Caco-2 (cell line): Measurements from ENCODE around the gene COMMD10. TPM values are rescaled to one million over a fixed set of nuclear protein-coding genes. Genes with fewer than 3 reads are reported as not detected.

Source experiments
- BruUV-seq: library from RNA; stranded (reverse); fragments of 400-500 nt; replicated peaks from 2 replicates; lab custom pipeline; 2021; lab: Mats Ljungman, UMichigan
- CTCF ChIA-PET: fragments of 300-600 bp; sonication (Branson Sonifier 250); formaldehyde crosslinking; loops from one replicate; lab custom pipeline; 2022; ENCODE audit warnings: antibody characterized with exemption; lab: Charles Lee
- POLR2A ChIA-PET: fragments of 300-600 bp; sonication (Branson Sonifier 250); formaldehyde crosslinking; loops from one replicate; lab custom pipeline; 2022; ENCODE audit warnings: antibody characterized with exemption; lab: Charles Lee
- DNase-seq, 2 experiments: peaks; one replicate each; pipeline versions ENCODE4 v3.0.0 to v3.0.0-alpha.2; 2020 to 2022
- H3K27me3 ChIP-seq: replicated peaks from 2 replicates; pipeline ENCODE4 v1.6.0; 2011; ENCODE audit warnings: low read length; ENCODE audit not compliant: control insufficient read depth, insufficient read depth
- H3K36me3 ChIP-seq: 2 replicates; pipeline ENCODE4 v1.5.1; 2011; ENCODE audit warnings: low read length; ENCODE audit not compliant: control insufficient read depth, insufficient read depth
- H3K4me1 ChIP-seq: fragments of 250-450 bp; sonication (Bioruptor Pico); 2 replicates; pipeline ENCODE4 v1.5.1; 2020; ENCODE audit warnings: mild to moderate bottlenecking
- H3K4me3 ChIP-seq: 2 replicates; pipeline ENCODE4 v1.5.1; 2011; ENCODE audit warnings: low read depth, mild to moderate bottlenecking, control low read depth, low read length
- H3K9me3 ChIP-seq: fragments of 250-450 bp; sonication (Bioruptor Pico); 2 replicates; pipeline ENCODE4 v1.5.1; 2020; ENCODE audit warnings: mild to moderate bottlenecking, moderate library complexity
- H3K27ac Mint-ChIP-seq: one replicate; pipeline ENCODE4 v1.8.0; 2022; ENCODE audit warnings: mixed read lengths; ENCODE audit not compliant: unreplicated experiment
- H3K27me3 Mint-ChIP-seq: one replicate; pipeline ENCODE4 v1.8.0; 2022; ENCODE audit warnings: mixed read lengths; ENCODE audit not compliant: insufficient read depth, unreplicated experiment
- H3K36me3 Mint-ChIP-seq: one replicate; pipeline ENCODE4 v1.8.0; 2022; ENCODE audit warnings: mild to moderate bottlenecking, mixed read lengths; ENCODE audit not compliant: insufficient read depth, unreplicated experiment
- H3K4me1 Mint-ChIP-seq: one replicate; pipeline ENCODE4 v1.8.0; 2022; ENCODE audit warnings: low read depth, mixed read lengths; ENCODE audit not compliant: unreplicated experiment
- H3K4me3 Mint-ChIP-seq: one replicate; pipeline ENCODE4 v1.8.0; 2022; ENCODE audit warnings: mild to moderate bottlenecking, moderate library complexity, mixed read lengths; ENCODE audit not compliant: unreplicated experiment
- H3K9me3 Mint-ChIP-seq: one replicate; pipeline ENCODE4 v1.8.0; 2022; ENCODE audit warnings: mixed read lengths; ENCODE audit not compliant: unreplicated experiment
- intact Hi-C: fragments of 100-400 bp; cut with micrococcal nuclease; formaldehyde crosslinking; loops from one replicate; pipeline ENCODE4 v1.10.0; 2022; ENCODE audit not compliant: unreplicated experiment
- total RNA-seq: library from RNA; stranded (reverse); gene quantifications from 2 replicates; pipeline ENCODE4 v1.2.3, GENCODE V29; 2022
- TF ChIP-seq, protein P1 (sequence below), 2 experiments: fragments of 200-600 bp in 1 of 2; IDR thresholded peaks; 1 replicate in 1 of 2; 2 replicates in 1 of 2; pipeline versions ENCODE4 v1.5.1 to v1.8.0; 2011 to 2022; ENCODE audit warnings: antibody characterized with exemption in 1 of 2, control low read depth in 1 of 2, inconsistent platforms in 1 of 2, low read depth in 1 of 2, low read length in 1 of 2, mild to moderate bottlenecking in 1 of 2, moderate library complexity in 1 of 2; ENCODE audit not compliant: insufficient read depth in 1 of 2, severe bottlenecking in 1 of 2, unreplicated experiment in 1 of 2

The COMMD10 gene
- total RNA-seq, 1 experiment from 2014 or later = 26.4 TPM

DNA sequence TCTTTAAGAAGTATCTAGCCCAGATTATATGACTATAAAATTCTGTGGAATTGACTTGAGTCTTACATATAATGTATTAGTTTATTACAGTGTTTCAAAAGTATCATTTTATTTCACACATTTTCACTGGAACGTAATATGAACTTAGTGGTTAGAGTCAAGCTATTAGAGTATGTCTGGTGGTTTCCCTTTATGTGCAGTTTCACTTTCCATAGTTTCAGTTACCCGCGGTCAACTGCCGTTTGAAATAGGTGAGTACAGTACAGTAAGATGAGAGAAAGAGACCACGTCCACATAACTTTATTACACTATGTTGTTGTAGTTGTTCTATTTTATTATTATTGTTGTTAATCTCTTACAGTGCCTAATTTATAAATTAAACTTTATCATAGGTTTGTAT is 50.5 kb downstream of the COMMD10 start:
- Histone ChIP-seq H3K9me3 (no peaks in the 10 kb centered on the region), H3K36me3 (no peaks in the 10 kb centered on the region), H3K4me1 (no peaks in the 10 kb centered on the region), H3K27me3 (no peaks in the 10 kb centered on the region), H3K4me3 (no peak overlapping the region)
- no TSS peak for BruUV-seq
- Mint-ChIP-seq H3K4me3 (no peak overlapping the region), H3K27ac (no peak overlapping the region), H3K4me1 (no peaks in the 10 kb centered on the region), H3K9me3 (no peaks in the 10 kb centered on the region), H3K27me3 (no peaks in the 10 kb centered on the region), H3K36me3 (no peaks in the 10 kb centered on the region)
- intact Hi-C loops = loop anchor here (5.0 kb wide), 2 partner anchors 162 to 422 kb away; no protein-coding TSS in a partner anchor
- DNase-seq = no peak
- ChIA-PET CTCF (no interaction called here), POLR2A (no interaction called here)
- TF ChIP-seq, protein P1, sequence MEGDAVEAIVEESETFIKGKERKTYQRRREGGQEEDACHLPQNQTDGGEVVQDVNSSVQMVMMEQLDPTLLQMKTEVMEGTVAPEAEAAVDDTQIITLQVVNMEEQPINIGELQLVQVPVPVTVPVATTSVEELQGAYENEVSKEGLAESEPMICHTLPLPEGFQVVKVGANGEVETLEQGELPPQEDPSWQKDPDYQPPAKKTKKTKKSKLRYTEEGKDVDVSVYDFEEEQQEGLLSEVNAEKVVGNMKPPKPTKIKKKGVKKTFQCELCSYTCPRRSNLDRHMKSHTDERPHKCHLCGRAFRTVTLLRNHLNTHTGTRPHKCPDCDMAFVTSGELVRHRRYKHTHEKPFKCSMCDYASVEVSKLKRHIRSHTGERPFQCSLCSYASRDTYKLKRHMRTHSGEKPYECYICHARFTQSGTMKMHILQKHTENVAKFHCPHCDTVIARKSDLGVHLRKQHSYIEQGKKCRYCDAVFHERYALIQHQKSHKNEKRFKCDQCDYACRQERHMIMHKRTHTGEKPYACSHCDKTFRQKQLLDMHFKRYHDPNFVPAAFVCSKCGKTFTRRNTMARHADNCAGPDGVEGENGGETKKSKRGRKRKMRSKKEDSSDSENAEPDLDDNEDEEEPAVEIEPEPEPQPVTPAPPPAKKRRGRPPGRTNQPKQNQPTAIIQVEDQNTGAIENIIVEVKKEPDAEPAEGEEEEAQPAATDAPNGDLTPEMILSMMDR (IDR thresholded peaks at IDR 0.05; ENCODE audit: insufficient read depth in 1 of 2, low read depth in 1 of 2, low read length in 1 of 2, severe bottlenecking in 1 of 2, unreplicated experiment in 1 of 2) = no peak

DNA sequence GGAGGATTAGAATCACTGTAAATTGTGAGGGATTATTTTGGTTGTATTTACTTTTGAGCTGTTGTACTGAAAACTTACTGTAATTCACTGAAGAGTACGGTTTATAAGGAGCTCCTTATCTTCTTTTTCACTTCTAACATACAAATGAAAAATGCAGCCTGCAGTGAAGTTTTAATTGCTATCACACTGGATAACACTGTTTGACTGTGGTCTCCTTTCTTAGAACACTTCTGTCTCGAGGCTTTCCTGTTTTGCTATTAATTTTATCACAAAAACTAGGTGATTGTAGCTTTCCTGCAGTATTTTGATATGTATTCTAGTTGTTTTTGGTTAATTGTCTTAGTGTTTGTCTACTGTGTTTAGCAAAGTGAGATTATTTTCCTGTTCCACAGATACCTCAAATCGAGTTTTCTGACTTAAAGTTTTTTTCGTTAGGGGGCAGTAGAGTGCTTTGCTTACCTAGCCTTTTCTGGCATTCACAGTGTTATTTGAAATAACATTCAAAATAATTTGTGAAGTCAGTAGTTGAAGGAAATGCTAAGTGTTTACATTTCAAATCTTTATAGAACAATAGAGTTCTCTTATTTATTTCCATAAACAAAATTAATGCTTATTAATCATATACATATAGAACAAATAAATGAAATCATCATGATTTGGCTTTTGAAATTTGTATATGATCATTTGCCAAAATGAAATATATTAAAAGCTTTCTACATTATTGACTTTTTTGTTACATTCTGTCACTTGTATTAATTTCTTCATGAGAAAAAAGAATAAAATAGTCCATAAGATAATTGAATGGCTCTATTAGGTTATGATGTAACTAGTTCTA is 52.9 kb downstream of the COMMD10 start:
- Histone ChIP-seq H3K9me3 (no peaks in the 10 kb centered on the region), H3K27me3 (no peaks in the 10 kb centered on the region), H3K4me1 (no peaks in the 10 kb centered on the region), H3K36me3 (no peaks in the 10 kb centered on the region), H3K4me3 (no peak overlapping the region)
- ChIA-PET POLR2A (no interaction called here), CTCF (no interaction called here)
- no peak overlapping the region for H3K4me3 Mint-ChIP-seq
- intact Hi-C loops = loop anchor here (1.0 to 5.0 kb wide), 3 partner anchors 160 to 811 kb away; no protein-coding TSS in a partner anchor
- DNase-seq = peak in 1 of 2 experiments; percentile 54
- no peaks in the 10 kb centered on the region for H3K27me3 Mint-ChIP-seq
- no TSS peak for BruUV-seq
- H3K36me3 Mint-ChIP-seq = no peaks in the 10 kb centered on the region
- TF ChIP-seq, protein P1 (IDR thresholded peaks at IDR 0.05; ENCODE audit: insufficient read depth in 1 of 2, low read depth in 1 of 2, low read length in 1 of 2, severe bottlenecking in 1 of 2, unreplicated experiment in 1 of 2) = peak; percentile 73 to 76
- no peaks in the 10 kb centered on the region for H3K4me1 Mint-ChIP-seq
- no peaks in the 10 kb centered on the region for H3K9me3 Mint-ChIP-seq
- H3K27ac Mint-ChIP-seq = no peak overlapping the region

DNA sequence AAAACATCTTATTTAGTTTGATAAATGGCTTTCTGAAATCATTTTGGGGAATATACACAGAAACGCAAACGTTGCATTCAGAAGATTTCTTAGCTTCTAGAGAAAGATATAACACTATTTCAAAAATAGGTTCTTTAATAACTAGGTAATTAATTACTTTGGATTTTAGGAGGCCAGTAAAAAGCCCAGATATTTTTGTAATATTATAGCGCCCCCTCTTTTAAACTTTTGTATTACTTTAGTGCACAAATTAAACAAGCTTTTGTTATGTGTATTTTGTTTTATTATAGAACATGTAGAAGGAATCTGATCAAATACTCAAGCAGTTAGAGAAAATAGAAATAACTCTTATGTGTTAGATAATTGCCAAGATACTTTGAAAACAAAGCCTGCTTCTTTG is 57.7 kb downstream of the COMMD10 start:
- Mint-ChIP-seq H3K4me3 (no peak overlapping the region), H3K4me1 (no peaks in the 10 kb centered on the region), H3K9me3 (no peaks in the 10 kb centered on the region), H3K36me3 (no peaks in the 10 kb centered on the region), H3K27me3 (no peaks in the 10 kb centered on the region), H3K27ac (no peak overlapping the region)
- intact Hi-C loops = no loop called here
- TF ChIP-seq, protein P1 (IDR thresholded peaks at IDR 0.05; ENCODE audit: insufficient read depth in 1 of 2, low read depth in 1 of 2, low read length in 1 of 2, severe bottlenecking in 1 of 2, unreplicated experiment in 1 of 2) = no peak
- CTCF ChIA-PET = no interaction called here
- no peaks in the 10 kb centered on the region for H3K27me3 ChIP-seq
- H3K36me3 ChIP-seq = no peaks in the 10 kb centered on the region
- H3K9me3 ChIP-seq = no peaks in the 10 kb centered on the region
- no peak overlapping the region for H3K4me3 ChIP-seq
- POLR2A ChIA-PET = no interaction called here
- BruUV-seq = no TSS peak
- H3K4me1 ChIP-seq = no peaks in the 10 kb centered on the region
- no peak for DNase-seq
